ENCODE results near the gene KAZN. TPM values are rescaled to one million over a fixed set of nuclear protein-coding genes. Genes with fewer than 3 reads are reported as not detected.

KAZN gene
- polyA plus RNA-seq, 5 donors = 26.2 to 34.7 (median 29.0) TPM

GRCh38 chr1:14909273-14909672 lies 310.8 kb downstream of the KAZN start:
- DNase-seq = no peak

- DNase-seq = no peak
Observed at GRCh38 chr1:14909920-14910460, 311.5 kb downstream of the KAZN start.

- no peak for DNase-seq
Observed at GRCh38 chr1:14910984-14911721, 312.7 kb downstream of the KAZN start.

GRCh38 chr1:14912839-14913481 lies 314.5 kb downstream of the KAZN start:
- DNase-seq = no peak

- no peak for DNase-seq
Observed at GRCh38 chr1:14913482-14914177, 315.1 kb downstream of the KAZN start.

- DNase-seq = no peak
Observed at GRCh38 chr1:14914351-14914988, 316.0 kb downstream of the KAZN start.

GRCh38 chr1:14915356-14916054 lies 317.0 kb downstream of the KAZN start:
- DNase-seq = peak; percentile 46 to 59

- DNase-seq = no peak
Observed at GRCh38 chr1:14919289-14919688, 320.8 kb downstream of the KAZN start.

GRCh38 chr1:14919751-14920150 lies 321.3 kb downstream of the KAZN start:
- no peak for DNase-seq

- no peak for DNase-seq
Observed at GRCh38 chr1:14921057-14921456, 322.6 kb downstream of the KAZN start.

GRCh38 chr1:14922942-14923726 lies 324.6 kb downstream of the KAZN start:
- DNase-seq = no peak

- DNase-seq = peak in 1 of 2 donors; percentile 59
Observed at GRCh38 chr1:14923727-14924452, 325.4 kb downstream of the KAZN start.

- no peak for DNase-seq
Observed at GRCh38 chr1:14924455-14925331, 326.2 kb downstream of the KAZN start.

- DNase-seq = no peak
Observed at GRCh38 chr1:14925336-14926136, 327.1 kb downstream of the KAZN start.

GRCh38 chr1:14926229-14926628 lies 327.7 kb downstream of the KAZN start:
- DNase-seq = no peak

GRCh38 chr1:14926818-14927575 lies 328.5 kb downstream of the KAZN start:
- DNase-seq = no peak

GRCh38 chr1:14928412-14928811 lies 329.9 kb downstream of the KAZN start:
- peak in 1 of 2 donors; percentile 59 for DNase-seq

All from right lung (tissue), 5 donors.